Measurements from ENCODE around the gene MUCL3.
A peak's percentile ranks its signal among the peaks of the same experiment; 100 is the strongest.
"Not testable (repeated sequence)": the region's sequence is repeated elsewhere in the genome, so short reads cannot be mapped to it uniquely, and the experiment has no call there.

Gene MUCL3

DNA sequence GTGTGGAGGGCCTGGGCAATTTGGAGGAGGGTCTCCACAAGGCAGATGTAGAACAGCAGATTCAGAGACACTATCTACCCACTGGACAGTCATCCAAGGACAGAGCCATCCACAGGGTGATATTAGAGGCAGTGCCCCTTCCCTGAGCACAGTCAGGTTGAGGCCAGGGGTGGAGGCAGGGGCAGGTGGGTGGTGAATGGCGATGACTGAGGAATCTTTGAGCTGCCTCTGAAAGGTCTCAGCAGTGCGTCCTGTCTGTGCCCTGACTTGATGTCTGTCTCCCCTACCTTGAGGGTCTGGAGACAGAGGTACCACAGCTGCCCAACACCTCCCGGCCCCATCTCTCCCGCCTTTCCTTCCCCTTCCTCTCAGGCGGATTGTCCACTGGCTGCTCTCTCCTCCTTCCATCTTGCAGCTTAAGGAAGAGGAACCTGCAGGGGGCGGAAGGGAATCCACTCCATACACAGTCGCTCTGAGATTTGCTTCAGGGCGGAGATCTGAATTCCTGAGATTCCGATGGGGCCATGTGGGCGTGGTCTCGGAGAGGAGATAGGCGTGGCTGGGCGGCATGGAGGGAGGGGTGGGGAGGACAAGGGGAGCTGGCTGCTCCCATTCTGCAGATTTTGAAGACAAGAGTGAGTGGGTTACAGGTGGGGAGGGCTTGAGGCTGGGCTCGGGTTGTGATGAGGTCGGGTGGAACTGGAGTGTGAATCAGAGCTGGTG, 1.7 kb downstream of the MUCL3 start:
- DNase-seq, result peak; percentile 25

DNA sequence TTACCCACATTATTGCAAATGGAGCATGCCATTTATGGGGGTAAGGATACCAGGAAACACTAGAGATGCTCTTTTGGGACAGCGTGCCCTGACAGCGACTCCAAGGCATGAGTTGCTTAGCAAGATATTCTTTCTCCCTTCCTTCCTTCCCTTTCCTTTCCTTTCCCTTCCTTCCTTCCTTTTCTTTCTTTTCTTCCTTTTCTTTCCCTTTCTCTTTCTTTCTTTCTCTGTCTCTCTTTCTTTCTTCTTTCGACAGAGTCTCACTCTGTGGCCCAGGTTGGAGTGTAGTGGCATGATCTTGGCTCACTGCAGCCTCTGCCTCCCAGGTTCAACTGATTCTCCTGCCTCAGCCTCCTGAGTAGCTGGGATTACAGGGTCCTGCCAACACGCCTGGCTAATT, 3.3 kb downstream of the MUCL3 start:
- DNase-seq, result no peak

DNA sequence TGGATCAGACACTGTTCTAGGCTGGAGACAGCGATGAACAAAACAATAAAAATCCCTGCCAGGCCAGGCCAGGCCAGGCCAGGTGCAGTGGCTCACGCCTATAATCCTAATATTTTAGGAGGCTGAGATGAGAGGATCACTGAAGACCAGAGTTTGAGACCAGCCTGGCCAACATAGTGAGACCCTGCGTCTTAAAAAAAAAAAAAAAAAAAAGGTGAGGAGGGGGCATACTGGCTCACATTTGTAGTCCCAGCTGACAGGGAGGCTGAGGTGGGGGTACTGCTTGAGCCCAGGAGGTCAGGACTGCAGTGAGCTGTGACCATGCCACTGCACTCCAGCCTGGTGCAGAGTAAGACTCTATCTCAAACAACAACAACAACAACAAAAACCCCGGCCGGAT, 4.5 kb downstream of the MUCL3 start:
- DNase-seq, result no peak

DNA sequence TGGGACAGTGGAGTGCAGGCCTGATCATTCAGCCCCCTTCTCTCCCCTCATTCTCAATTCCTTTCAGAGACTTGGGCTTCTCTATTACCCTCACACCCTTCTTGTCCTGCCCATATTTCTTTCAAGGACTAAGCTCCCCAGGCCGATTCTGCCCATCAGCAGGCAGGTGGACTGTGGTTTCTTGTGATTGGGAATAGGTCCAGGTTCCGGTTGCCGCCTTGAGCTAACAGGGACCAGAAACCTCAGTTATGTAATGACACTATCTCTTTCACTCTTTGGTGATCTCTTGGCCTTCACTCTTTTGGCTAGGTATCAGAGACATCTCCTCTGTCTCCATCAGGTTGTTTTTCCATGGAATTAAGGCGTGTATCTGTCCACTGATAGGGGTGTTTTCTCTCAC, 6.5 kb downstream of the MUCL3 start:
- no peak for DNase-seq

DNA sequence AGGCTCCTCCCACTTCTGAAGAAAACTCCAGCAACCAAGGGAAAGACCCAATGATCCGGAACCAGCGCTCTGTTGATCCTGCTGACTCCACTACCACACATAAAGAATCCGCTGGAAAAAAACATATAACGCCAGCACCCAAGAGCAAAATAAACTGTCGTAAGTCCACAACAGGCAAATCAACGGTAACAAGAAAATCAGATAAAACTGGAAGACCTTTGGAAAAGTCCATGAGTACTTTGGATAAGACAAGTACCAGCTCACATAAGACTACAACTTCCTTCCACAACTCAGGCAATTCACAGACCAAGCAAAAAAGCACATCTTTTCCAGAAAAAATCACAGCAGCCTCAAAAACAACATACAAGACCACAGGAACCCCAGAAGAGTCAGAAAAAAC, 8.0 kb downstream of the MUCL3 start:
- DNase-seq, result no peak

DNA sequence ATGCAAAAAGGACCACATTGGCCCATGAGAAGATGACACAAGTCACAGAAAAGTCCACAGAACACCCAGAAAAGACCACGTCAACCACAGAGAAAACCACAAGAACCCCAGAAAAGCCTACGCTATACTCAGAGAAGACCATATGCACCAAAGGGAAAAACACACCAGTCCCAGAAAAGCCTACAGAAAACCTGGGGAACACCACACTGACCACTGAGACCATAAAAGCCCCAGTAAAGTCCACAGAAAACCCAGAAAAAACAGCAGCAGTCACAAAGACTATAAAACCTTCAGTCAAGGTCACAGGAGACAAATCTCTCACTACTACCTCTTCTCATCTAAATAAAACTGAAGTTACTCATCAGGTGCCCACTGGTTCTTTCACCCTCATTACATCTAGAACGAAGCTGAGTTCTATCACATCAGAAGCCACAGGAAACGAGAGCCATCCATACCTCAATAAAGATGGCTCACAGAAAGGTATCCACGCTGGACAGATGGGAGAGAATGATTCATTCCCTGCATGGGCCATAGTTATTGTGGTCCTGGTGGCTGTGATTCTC, 11.2 kb downstream of the MUCL3 start:
- DNase-seq, result no peak

DNA sequence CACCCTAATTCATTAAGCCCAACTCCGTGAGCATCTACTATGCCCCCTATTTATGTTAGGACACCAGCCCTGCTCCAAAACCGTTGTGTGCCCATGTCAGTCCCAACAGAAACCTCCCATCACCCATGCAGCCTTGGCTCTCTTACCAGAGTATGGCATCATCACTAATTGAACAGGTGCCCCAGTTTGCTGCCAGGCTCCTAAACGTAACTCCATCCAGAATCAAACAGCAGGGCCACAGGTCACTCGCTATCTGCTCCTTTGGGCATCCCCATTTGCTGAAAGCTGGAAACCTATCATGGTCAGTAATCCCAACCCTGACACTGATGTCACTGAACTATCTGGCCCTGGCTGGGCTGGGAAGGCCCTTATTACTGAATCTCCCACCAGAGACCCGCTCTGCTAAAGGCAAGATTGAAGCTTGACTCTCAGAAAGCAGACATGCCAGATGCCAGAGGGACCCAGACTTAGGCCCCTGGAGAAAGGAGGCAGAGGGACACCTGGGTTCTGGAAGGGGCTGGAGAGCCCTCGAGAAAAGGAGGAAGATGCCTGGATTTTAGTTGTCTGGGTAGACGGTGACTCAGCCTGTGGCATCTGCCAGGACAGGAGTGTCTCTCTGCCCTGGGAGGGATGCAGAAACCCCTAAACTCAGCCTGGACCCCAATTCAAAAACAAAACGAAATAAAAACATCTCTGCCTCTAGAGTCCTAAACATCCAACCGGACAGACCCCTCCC, 14.0 kb downstream of the MUCL3 start:
- no peak for DNase-seq

DNA sequence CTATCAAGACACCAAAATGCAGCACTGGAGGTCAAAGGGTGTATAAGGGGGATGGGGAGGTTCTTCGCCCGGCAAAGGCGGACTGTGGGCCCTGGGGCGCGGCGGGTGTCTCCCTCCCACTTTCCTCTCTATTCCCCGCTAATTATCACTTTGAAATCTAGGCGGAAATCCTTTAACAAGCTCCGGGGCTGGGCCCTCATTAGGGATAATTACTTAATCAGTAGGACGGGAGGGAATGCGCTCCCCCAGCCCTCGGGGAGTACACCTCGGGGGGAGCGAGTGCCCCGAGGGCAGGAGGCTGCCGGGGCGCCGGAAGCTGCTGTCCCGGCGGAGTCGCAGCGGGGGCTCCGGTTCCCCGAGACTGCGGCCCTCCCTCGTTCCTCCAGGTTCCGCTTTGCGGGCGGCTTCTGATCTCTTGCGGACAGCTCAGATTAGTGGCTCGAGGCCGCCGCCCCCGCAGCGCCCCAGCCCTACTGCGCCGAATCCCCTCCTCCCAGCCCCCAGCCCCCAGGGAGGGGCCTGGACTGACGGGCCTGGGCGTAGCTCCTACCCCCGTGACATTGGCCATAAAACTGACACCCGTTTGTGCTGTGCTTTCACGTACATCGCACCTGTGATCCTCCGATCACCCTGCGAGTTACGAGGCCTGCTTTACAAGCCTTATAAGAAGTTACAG, 14.7 kb downstream of the MUCL3 start:
- peak; percentile 90 for DNase-seq

DNA sequence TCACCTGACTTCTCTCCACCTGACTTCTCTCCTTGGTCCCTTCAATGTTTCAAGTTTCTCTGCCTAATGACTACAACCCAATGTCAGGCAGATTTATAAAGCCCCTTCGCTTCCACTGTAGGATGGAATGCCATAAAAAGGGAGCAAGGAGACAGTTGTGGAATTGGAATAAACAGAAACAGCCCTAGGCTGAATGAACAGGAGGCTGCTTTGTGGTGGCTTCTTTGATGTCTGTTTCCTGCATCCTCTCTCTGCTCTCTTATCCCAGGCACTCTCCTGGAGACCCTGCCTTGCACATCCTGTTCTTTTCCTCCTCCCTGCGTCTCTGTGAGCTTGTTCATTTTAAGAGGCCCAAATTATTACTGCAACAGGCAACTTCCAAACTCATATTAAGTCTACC, 16.9 kb downstream of the MUCL3 start:
- no peak for DNase-seq

DNA sequence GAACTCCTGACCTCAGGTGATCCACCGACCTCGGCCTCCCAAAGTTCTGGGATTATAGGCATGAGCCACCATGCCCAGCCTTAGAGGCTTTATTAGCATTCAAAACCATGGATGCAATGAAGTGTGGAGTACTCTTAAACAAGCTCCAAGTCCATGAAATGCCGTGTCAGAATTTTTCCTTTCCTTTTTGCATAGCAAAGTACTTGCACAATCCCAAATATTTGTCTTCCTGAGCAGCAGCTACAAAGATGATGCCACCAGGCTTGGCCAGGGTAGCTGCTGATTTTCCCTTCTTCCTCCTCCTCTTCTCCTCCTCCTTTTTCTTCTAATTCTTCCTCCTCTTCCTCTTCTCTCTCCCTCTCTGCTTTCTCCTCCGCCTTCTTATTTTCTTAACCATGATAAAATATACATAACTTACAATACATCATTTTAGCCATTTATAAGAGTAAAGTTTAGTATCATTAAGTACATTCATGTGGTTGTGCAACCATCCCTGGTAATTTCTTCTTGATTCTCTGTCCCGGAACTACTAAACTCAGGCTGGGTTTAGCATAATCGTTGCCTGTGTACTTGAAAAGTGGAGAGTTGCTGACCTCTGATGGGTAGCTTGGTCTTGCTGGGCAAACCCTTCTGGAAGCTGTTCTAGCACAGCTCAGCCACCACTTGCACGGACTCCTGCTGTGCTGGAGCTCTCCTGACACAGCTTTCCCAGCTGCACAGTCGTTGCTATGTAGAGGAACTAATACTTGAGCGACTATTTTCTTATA, 20.3 kb downstream of the MUCL3 start:
- no peak for DNase-seq

DNA sequence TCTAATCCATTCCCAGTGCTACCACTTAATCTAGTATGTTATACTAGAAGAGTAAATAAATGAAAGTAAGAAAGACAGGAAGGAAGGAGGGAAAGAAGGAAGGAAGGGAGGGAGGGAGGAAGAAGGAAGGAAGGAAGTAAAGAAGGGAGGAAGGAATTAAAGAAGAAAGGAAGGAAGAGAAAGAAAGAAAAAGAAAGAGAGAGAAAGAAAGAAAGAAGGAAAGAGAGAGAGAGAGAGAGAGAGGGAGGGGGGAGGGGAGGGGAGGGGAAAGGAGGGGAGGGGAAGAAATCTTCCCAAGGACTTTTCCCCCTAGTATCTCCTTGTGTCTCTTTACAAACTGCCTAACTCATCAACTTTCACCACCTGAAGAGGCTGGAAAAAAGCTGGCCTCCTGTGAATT, 21.9 kb downstream of the MUCL3 start:
- DNase-seq, result no peak

DNA sequence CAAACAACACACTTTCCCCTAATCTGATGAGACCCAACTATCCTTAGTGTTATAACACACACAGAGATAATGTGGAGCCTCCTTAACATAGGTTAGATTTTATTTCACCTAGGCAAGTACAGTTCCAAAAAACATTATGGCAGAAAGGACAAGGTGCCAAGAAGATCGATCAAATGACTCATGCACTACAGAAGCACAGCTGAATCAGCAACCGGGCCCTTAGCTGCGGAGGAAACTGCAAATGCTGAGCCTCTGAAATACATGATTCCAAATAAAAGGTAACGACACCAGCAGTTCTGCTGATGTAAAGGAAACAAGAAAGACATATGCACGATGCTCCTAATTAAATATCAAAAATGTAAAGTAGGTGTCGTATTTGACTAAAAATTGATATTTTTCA, 22.9 kb downstream of the MUCL3 start:
- no peak for DNase-seq

DNA sequence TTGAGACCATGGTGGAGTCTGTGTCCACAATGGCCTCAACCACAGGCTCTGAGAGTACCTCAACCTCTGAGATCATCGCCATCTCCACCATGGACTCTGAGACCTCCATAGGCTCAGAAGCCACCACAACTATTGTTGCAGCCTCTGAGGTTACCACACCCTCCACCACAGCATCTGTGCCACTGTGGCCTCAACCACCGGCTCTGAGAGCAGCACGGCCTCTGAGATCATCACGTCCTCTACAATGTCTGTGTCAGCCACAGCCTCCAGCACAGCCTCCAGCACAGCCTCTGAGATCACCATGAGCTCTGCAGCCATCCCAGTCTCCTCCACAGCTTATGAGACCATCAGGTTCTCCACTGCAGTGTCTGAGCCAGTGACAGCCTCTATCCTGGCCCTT, 23.3 kb downstream of the MUCL3 start:
- DNase-seq, result peak; percentile 16

DNA sequence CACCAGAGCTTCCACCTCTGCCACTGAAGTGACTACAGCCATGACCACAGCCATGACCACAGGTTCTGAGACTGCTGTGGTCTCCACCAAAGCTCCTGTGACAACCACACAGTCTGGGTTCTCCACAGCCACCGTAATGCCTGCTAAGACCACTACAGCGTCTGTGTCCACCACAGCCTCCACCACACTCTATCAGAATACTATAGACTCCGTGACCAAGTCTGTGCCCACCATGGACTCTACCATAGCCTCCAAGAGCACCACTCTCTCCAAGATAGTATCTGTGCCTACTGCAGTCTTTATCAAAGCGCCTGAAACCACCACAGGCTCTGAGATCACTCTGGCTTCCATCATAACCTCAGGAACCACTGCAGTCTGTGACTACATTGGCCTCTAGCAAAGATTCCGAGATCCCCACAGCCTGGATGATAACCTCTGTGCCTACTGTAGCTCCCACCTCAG, 24.4 kb downstream of the MUCL3 start:
- no peak for DNase-seq

DNA sequence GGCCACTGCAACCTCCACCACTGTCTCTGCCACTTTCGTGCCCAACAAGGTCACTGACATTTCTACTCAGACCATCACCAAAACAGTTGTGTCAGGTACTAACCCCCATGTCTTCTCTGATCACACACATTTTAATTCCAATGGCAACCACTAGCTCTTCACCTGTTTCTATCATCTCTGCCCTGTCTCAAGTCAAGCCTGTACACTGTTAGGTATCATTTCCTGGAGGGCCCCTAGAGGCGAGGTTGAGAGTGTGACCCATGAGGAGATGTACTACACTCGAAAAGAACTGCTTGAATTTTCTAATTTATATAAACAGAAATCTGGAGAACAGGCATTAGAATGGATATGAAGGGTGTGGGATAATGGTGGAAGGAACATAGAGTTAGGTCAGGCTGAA, 25.4 kb downstream of the MUCL3 start:
- DNase-seq, result no peak

DNA sequence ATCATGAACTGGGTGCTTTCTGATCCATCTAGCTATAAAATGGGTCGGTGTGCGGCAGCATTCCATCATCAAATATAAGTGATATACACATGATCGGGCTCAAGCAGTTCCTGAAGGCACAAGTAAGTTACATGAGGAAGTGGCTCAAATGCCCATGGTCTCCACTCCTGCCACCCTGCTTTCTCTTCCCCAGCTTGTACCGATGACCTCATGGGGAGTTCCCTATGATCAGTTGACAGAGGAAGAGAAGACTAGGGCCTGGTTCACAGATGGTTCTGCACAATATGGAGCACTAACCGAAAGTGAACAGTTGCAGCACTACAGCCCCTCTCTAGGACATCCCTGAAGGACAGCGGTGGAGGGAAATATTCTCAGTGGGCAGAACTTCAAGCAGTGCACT, 28.4 kb downstream of the MUCL3 start:
- not testable (repeated sequence) for DNase-seq

DNA sequence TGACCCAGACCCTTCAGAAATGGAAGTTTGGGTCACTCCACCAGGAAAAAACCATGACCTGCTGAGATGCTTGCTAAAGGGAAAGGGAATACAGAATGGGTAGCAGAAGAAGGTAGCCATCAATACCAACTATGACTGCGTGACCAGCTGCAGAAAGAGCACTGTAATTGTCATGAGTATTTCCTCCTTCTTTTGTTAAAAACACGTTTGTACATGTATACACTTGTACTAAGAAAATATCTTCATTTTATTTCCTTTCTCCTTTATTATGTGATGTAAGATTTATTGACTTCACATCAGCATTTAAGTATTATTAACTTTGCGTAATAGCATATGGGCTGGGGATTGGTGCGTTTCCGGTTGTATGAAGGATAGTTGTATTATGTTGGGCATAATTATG, 30.2 kb downstream of the MUCL3 start:
- DNase-seq, result no peak

DNA sequence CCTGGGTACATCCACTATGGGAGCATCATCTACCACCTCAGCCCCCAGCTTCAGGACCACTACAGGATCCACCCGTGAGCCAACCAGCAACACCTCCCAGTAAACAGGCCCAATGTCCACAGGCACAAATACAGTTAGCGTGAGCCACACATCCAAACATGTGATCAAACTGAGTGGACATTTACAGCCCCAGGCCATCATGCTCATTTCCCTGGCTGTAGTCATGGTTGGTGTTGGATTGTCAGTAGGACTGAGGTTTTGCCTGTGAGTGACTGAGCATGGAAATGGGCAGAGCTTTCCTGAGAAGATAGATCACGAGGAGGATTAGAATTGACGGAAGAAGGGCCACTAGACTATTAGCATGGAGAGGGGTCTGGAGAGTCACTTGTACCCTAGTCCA, 32.0 kb downstream of the MUCL3 start:
- no peak for DNase-seq

DNA sequence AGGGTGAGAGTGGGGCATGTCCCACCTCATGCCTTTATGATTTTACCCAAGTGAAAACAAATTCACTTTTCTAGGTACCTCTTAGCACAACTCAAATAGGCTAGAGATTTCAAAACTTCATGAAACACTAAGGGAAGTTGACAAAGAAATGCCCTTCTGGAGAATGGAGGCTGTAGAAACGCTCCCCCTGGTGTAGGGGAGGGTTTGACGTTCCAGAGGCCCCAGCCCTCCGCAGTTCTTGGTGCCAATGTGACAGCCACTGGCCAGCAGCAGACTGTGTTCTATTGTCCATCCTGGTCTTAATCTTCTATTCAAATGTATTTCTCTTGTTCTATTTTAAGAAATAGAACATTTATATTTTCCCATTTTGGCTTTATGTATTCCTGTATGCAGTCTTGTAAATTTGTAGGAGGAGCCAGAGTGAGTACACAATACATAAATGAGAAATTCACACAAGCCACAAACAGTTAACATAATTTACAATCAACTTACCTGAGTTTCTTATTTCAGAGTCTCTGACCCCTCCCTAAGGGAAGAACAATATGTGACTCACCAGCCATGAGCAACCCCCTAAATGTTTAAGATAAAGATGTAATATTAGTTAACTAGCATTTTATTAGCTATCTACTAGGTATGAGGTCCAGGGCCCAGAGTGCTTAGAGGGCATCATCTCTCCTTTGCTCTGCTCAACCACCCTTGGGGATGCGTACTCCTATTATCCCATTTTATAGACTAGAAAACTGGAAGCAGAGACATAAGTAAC, 33.9 kb downstream of the MUCL3 start:
- DNase-seq, result no peak

DNA sequence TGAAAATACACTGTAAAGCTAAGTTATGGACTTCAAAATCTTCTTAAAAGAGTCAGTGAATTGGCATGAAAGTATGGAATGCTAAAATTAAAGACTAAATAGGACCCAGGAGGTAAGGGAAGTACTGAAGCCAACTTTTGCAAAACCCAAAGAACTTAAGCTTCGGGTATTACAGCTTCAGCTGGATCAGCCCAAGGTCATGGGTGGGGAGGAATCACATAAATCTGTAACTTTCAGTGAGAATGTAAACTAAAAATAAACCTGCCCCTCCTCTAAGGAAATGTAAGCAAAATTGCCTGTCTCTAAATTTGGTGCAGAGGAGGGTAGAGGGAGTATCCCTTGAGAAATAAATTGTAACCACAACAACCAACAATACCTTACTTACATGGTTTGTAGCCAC, 38.4 kb downstream of the MUCL3 start:
- no peak for DNase-seq

DNA sequence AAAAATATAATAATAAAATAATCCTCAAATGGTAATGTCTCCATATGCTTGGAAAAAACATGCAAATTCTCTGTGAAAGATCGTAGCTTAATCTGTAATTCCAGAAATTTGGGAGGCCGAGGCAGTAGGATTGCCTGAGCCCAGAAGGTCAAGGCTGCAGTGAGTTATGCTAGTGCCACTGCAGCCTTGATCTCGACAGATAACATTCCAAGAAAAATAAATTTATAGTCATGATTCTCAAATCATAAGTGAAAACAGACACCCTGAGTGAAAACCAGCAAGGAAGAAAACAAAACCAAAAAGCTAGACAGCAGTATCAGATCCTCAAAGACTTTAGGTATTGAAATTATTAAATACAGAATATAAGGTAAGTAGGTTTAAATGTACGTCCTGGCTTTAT, 38.9 kb downstream of the MUCL3 start:
- no peak for DNase-seq

Data from stimulated activated CD4-positive, alpha-beta T cell treated with anti-CD3 and anti-CD28 coated beads, Interleukin-15, amount 100 ng/mL, for 24 hours (primary cell).